K562 (cell line): ENCODE measurements around the gene FOXJ2. TPM values are rescaled to one million over a fixed set of nuclear protein-coding genes. Genes with fewer than 3 reads are reported as not detected.
A peak's percentile ranks its signal among the peaks of the same experiment; 100 is the strongest.

ENCODE experiments used
- ARNT ChIP-seq, 2 experiments: fragments of 450-650 bp; IDR thresholded peaks; 2 replicates each; pipeline ENCODE4 v1.6.1; 2016; ENCODE audit warnings: mild to moderate bottlenecking in 1 of 2
- CREB3 ChIP-seq: fragments of 450-650 bp; conservative IDR thresholded peaks from 2 replicates; pipeline ENCODE4 v1.6.1; 2016; ENCODE audit warnings: missing genetic modification characterization, low read depth, mild to moderate bottlenecking, missing compliant biosample characterization, moderate library complexity
- CXXC5 ChIP-seq: fragments of 250-450 bp; sonication (Bioruptor Pico); IDR thresholded peaks from 2 replicates; pipeline ENCODE4 v1.8.0; 2022; ENCODE audit warnings: inconsistent platforms, mild to moderate bottlenecking, moderate library complexity
- GTF2E2 ChIP-seq: fragments of 200-800 bp; sonication (Bioruptor generic); IDR thresholded peaks from 2 replicates; pipeline ENCODE4 v1.6.1; 2016; ENCODE audit warnings: missing genetic modification characterization, missing compliant biosample characterization
- MYC ChIP-seq, 2 experiments: fragments of 250-450 bp in 1 of 2; sonication (Bioruptor Pico) in 1 of 2; IDR thresholded peaks; 2 replicates each; pipeline versions ENCODE4 v1.5.1 to v1.6.1; 2012 to 2021; ENCODE audit warnings: low read depth in 2 of 2, borderline replicate concordance in 1 of 2, improper control_type of control experiment in 1 of 2, low read length in 1 of 2, mild to moderate bottlenecking in 1 of 2, moderate library complexity in 1 of 2
- NBN ChIP-seq: fragments of 450-650 bp; IDR thresholded peaks from 2 replicates; pipeline ENCODE4 v1.6.1; 2016; ENCODE audit warnings: low read depth, mild to moderate bottlenecking
- NEUROD1 ChIP-seq: fragments of 150-350 bp; IDR thresholded peaks from 2 replicates; pipeline ENCODE4 v1.6.1; 2014; ENCODE audit warnings: borderline replicate concordance, low read length, low read depth; ENCODE audit not compliant: partially characterized antibody
- NRF1 ChIP-seq, 2 experiments: fragments of 450-650 bp; IDR thresholded peaks in 1 of 2; conservative IDR thresholded peaks in 1 of 2; 2 replicates each; pipeline ENCODE4 v1.6.1; 2014; ENCODE audit warnings: mild to moderate bottlenecking in 2 of 2
- PML ChIP-seq: IDR thresholded peaks from 2 replicates; pipeline ENCODE4 v1.6.1; 2012; ENCODE audit warnings: low read length, inconsistent platforms
- PTRF ChIP-seq: fragments of 450-650 bp; IDR thresholded peaks from 2 replicates; pipeline ENCODE4 v1.6.1; 2016; ENCODE audit warnings: mild to moderate bottlenecking, missing genetic modification characterization, missing compliant biosample characterization
- ZBTB11 ChIP-seq, 3 experiments: fragments of 200-800 bp in 1 of 3; fragments of 250-450 bp in 1 of 3; fragments of 450-650 bp in 1 of 3; sonication (Bioruptor Pico) in 1 of 3; sonication (Bioruptor generic) in 1 of 3; formaldehyde crosslinking in 1 of 3; IDR thresholded peaks; 2 replicates each; pipeline versions ENCODE4 v1.6.1 to v1.8.0; 2016 to 2022; ENCODE audit warnings: mild to moderate bottlenecking in 2 of 3, missing genetic modification characterization in 2 of 3, missing compliant biosample characterization in 1 of 3, moderate library complexity in 1 of 3
- ZFX ChIP-seq: sonication (generic); formaldehyde crosslinking; IDR thresholded peaks from 2 replicates; pipeline ENCODE4 v1.8.0; 2022; ENCODE audit warnings: mild to moderate bottlenecking, missing genetic modification reagents, moderate library complexity
- polyA plus RNA-seq, 8 experiments: library from polyadenylated mRNA; depleted of rRNA in 4 of 8; stranded (reverse) in 5 of 8; unstranded in 3 of 8; fragments of >200 nt; fragmentation: Nextera tagmentation in 2 of 8; fragmentation: Illumina TruSeq in 1 of 8; extraction: Ambion mirVana in 2 of 8; extraction: Trizol in 1 of 8; gene quantifications; 2 replicates each; pipeline versions ENCODE4 v1.2.1 to v1.2.3, GENCODE V29; 2011 to 2014; ENCODE audit warnings: inconsistent platforms in 1 of 8, missing spikeins in 1 of 8
- total RNA-seq, 7 experiments: library from RNA; depleted of rRNA in 6 of 7; stranded (reverse); fragments of >200 nt in 6 of 7; fragmentation: Illumina TruSeq in 2 of 7; extraction: Trizol in 2 of 7; gene quantifications; 2 replicates each; pipeline versions ENCODE4 v1.2.1 to v1.2.3, GENCODE V29; 2011 to 2021; ENCODE audit warnings: low replicate concordance in 1 of 7
- TF ChIP-seq, protein P1 (sequence below): IDR thresholded peaks from 2 replicates; pipeline ENCODE4 v1.6.1; 2012; ENCODE audit warnings: low read depth, low read length, improper control_type of control experiment, borderline replicate concordance
- TF ChIP-seq, protein P2 (sequence below): fragments of 200-800 bp; sonication (Bioruptor generic); IDR thresholded peaks from 2 replicates; pipeline ENCODE4 v1.6.1; 2017; ENCODE audit warnings: missing genetic modification characterization, missing compliant biosample characterization

The FOXJ2 gene
- total and polyA plus RNA-seq, 9 of the 15 experiments (the other 6 are each of a cell fraction or from before 2014, with no cell fraction given), result 1.0 to 7.5 (median 2.4) TPM

GRCh38 chr12:8032242-8033152 is at the start of gene FOXJ2 (continued):
- TF ChIP-seq CXXC5 (peak; percentile 52), GTF2E2 (0 out of 2 replicates have a peak, but pooled peaks have one; percentile 8), ARNT (IDR thresholded peaks at IDR 0.05) (no peak), NEUROD1 (peak; percentile 44), NBN (no peak), ZFX (CRISPR knock-in tag) (peak; percentile 92), PML (peak; percentile 49; the same call in 1 of the 2 replicates), MYC (IDR thresholded peaks at IDR 0.05; ENCODE audit: low read depth, low read length) (peak; percentile 34), MYC (CRISPR knock-in tag; IDR thresholded peaks at IDR 0.05; ENCODE audit: borderline replicate concordance, low read depth) (no peak), PTRF (tag) (no peak), CREB3 (tag) (no peak), ZBTB11 (CRISPR knock-in tag; IDR thresholded peaks at IDR 0.05) (peak in 1 of 3 experiments; percentile 71; a peak in 1 of 6 replicates), NRF1 (conservative IDR thresholded peaks at IDR 0.05 in 1 of 2, IDR thresholded peaks at IDR 0.05 in 1 of 2) (peak in 1 of 2 experiments; percentile 43; a peak in 2 of 4 replicates)
- TF ChIP-seq, protein P1, sequence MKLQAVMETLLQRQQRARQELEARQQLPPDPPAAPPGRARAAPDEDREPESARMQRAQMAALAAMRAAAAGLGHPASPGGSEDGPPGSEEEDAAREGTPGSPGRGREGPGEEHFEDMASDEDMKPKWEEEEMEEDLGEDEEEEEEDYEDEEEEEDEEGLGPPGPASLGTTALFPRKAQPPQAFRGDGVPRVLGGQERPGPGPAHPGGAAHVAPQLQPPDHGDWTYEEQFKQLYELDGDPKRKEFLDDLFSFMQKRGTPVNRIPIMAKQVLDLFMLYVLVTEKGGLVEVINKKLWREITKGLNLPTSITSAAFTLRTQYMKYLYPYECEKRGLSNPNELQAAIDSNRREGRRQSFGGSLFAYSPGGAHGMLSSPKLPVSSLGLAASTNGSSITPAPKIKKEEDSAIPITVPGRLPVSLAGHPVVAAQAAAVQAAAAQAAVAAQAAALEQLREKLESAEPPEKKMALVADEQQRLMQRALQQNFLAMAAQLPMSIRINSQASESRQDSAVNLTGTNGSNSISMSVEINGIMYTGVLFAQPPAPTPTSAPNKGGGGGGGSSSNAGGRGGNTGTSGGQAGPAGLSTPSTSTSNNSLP, result no peak
- TF ChIP-seq, protein P2, sequence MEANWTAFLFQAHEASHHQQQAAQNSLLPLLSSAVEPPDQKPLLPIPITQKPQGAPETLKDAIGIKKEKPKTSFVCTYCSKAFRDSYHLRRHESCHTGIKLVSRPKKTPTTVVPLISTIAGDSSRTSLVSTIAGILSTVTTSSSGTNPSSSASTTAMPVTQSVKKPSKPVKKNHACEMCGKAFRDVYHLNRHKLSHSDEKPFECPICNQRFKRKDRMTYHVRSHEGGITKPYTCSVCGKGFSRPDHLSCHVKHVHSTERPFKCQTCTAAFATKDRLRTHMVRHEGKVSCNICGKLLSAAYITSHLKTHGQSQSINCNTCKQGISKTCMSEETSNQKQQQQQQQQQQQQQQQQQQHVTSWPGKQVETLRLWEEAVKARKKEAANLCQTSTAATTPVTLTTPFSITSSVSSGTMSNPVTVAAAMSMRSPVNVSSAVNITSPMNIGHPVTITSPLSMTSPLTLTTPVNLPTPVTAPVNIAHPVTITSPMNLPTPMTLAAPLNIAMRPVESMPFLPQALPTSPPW, result peak; percentile 77
